GM23338 (cell line): Measurements from ENCODE around the gene CDCA4. TPM values are rescaled to one million over a fixed set of nuclear protein-coding genes. Genes with fewer than 3 reads are reported as not detected.
A peak's percentile ranks its signal among the peaks of the same experiment; 100 is the strongest.

Source experiments
- ATAC-seq: fragments of 200-7000 bp; cut with Tn5 transposase; 3 replicates; pipeline ENCODE4 v1.9.1; 2020
- DNase-seq: peaks from one replicate; pipeline ENCODE4 v3.0.0-alpha.2; 2015; ENCODE audit warnings: low spot score
- H2AFZ ChIP-seq: fragments of 200-600 bp; sonication (generic); 2 replicates; pipeline ENCODE4 v1.8.0; 2016; ENCODE audit warnings: antibody characterized with exemption, mild to moderate bottlenecking, moderate library complexity
- H3F3A ChIP-seq: fragments of 200-600 bp; sonication (generic); replicated peaks from 2 replicates; pipeline ENCODE4 v1.8.0; 2017; ENCODE audit warnings: antibody characterized with exemption, mixed run types, low read depth
- H3K27ac ChIP-seq: fragments of 200-600 bp; sonication (generic); 2 replicates; pipeline ENCODE4 v1.6.1; 2016; ENCODE audit warnings: low read depth
- H3K27me3 ChIP-seq: fragments of 200-600 bp; sonication (generic); 2 replicates; pipeline ENCODE4 v1.8.0; 2016; ENCODE audit warnings: mild to moderate bottlenecking, mixed run types, moderate library complexity; ENCODE audit not compliant: insufficient read depth
- H3K36me3 ChIP-seq: fragments of 200-600 bp; sonication (generic); 2 replicates; pipeline ENCODE4 v1.8.0; 2016; ENCODE audit warnings: mild to moderate bottlenecking; ENCODE audit not compliant: insufficient read depth
- H3K4me1 ChIP-seq: fragments of 200-600 bp; sonication (generic); 2 replicates; pipeline ENCODE4 v1.8.0; 2016; ENCODE audit warnings: mild to moderate bottlenecking, moderate library complexity; ENCODE audit not compliant: insufficient read depth
- H3K4me2 ChIP-seq: fragments of 200-600 bp; sonication (generic); 2 replicates; pipeline ENCODE4 v1.7.1; 2017; ENCODE audit warnings: mixed run types
- H3K4me3 ChIP-seq: fragments of 200-600 bp; sonication (generic); 2 replicates; pipeline ENCODE4 v1.6.1; 2016; ENCODE audit warnings: mixed run types
- H3K79me2 ChIP-seq: fragments of 200-600 bp; sonication (generic); replicated peaks from 2 replicates; pipeline ENCODE4 v1.8.0; 2017; ENCODE audit warnings: mild to moderate bottlenecking; ENCODE audit not compliant: insufficient read depth
- H3K9me2 ChIP-seq: fragments of 200-600 bp; sonication (generic); 2 replicates; pipeline ENCODE4 v1.8.0; 2017; ENCODE audit not compliant: insufficient read depth
- H4K20me1 ChIP-seq: fragments of 200-600 bp; sonication (generic); replicated peaks from 2 replicates; pipeline ENCODE4 v1.8.0; 2017; ENCODE audit warnings: mild to moderate bottlenecking; ENCODE audit not compliant: insufficient read depth
- H3K27ac Mint-ChIP-seq: 2 replicates; pipeline ENCODE4 v1.8.0; 2020; ENCODE audit warnings: inconsistent platforms, mild to moderate bottlenecking, moderate library complexity, mixed read lengths
- H3K27me3 Mint-ChIP-seq: 3 replicates; pipeline ENCODE4 v1.8.0; 2022; ENCODE audit warnings: low read depth, mild to moderate bottlenecking, moderate library complexity, mixed read lengths, inconsistent platforms; ENCODE audit not compliant: insufficient read depth, poor library complexity
- H3K36me3 Mint-ChIP-seq: 3 replicates; pipeline ENCODE4 v1.8.0; 2021; ENCODE audit warnings: low read depth, mild to moderate bottlenecking, inconsistent platforms, moderate library complexity, mixed read lengths
- H3K4me1 Mint-ChIP-seq: 3 replicates; pipeline ENCODE4 v1.8.0; 2020; ENCODE audit warnings: mild to moderate bottlenecking, inconsistent platforms, mixed read lengths
- H3K4me3 Mint-ChIP-seq: 3 replicates; pipeline ENCODE4 v1.8.0; 2021; ENCODE audit warnings: moderate library complexity, mild to moderate bottlenecking, inconsistent platforms, mixed read lengths
- H3K9me3 Mint-ChIP-seq: 3 replicates; pipeline ENCODE4 v1.8.0; 2020; ENCODE audit warnings: moderate library complexity, mild to moderate bottlenecking, inconsistent platforms, mixed read lengths
- EZH2 ChIP-seq: fragments of 200-600 bp; sonication (generic); IDR thresholded peaks from one replicate; pipeline ENCODE4 v1.8.0; 2017; ENCODE audit warnings: antibody characterized with exemption, mild to moderate bottlenecking, low read depth; ENCODE audit not compliant: unreplicated experiment
- EZH2phosphoT487 ChIP-seq: fragments of 200-600 bp; sonication (generic); IDR thresholded peaks from one replicate; pipeline ENCODE4 v1.8.1; 2018; ENCODE audit warnings: antibody characterized with exemption; ENCODE audit not compliant: unreplicated experiment
- JUNB ChIP-seq: IDR thresholded peaks from one replicate; pipeline ENCODE4 v1.6.1; 2016; ENCODE audit warnings: antibody characterized with exemption; ENCODE audit not compliant: unreplicated experiment
- NANOG ChIP-seq: IDR thresholded peaks from 2 replicates; pipeline ENCODE4 v1.6.1; 2016; ENCODE audit warnings: antibody characterized with exemption, borderline replicate concordance
- POLR2AphosphoS5 ChIP-seq: IDR thresholded peaks from 2 replicates; pipeline ENCODE4 v1.6.1; 2016; ENCODE audit warnings: antibody characterized with exemption, low read depth
- ZNF114 ChIP-seq: fragments of 250-450 bp; sonication (Bioruptor Pico); IDR thresholded peaks from 2 replicates; pipeline ENCODE4 v1.5.0; 2020; ENCODE audit warnings: mild to moderate bottlenecking, moderate library complexity
- ZNF462 ChIP-seq: fragments of 250-450 bp; sonication (Bioruptor Pico); IDR thresholded peaks from 2 replicates; pipeline ENCODE4 v1.5.0; 2020; ENCODE audit warnings: mild to moderate bottlenecking, moderate library complexity
- polyA plus RNA-seq: library from polyadenylated mRNA; unstranded; fragments of >200 nt; fragmentation: Nextera tagmentation; extraction: Ambion mirVana; gene quantifications from 2 replicates; pipeline ENCODE4 v1.2.1, GENCODE V29; 2016
- total RNA-seq: library from RNA; depleted of rRNA; stranded (reverse); fragments of >200 nt; shearing (Covaris generic); gene quantifications from 2 replicates; pipeline ENCODE4 v1.2.3, GENCODE V29; 2014

CDCA4 gene
- total and polyA plus RNA-seq, 2 experiments from 2014 or later: 32.6 to 70.7 TPM

DNA sequence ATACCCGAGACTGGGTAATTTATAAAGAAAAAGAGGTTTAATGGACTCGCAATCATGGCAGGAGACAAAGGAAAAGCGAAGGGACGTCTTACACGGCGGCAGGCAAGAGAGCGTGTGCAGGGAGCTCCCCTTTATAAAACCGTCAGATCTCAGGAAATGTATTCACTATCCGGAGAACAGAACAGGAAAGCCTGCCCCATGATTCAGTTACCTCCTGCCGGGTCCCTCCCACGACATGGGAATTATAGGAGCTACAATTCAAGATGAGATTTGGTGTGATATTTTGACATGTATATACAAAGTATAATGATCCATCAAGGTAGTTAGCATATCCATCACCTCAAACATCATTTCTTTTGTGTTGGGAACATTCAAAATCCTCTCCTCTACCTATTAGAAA lies 2.3 kb upstream of the CDCA4 start:
- no peaks in the 10 kb centered on the region for H3K9me2 ChIP-seq
- no peak overlapping the region for H3K4me2 ChIP-seq
- Mint-ChIP-seq H3K4me3 (peak overlapping the region; percentile 96; the same call in 1 of the 3 replicates), H3K9me3 (no peaks in the 10 kb centered on the region), H3K27ac (no peak overlapping the region), H3K36me3 (peaks cover 13% of the 10 kb centered on the region), H3K4me1 (peaks cover 35% of the 10 kb centered on the region), H3K27me3 (peaks cover 18% of the 10 kb centered on the region)
- H3K36me3 ChIP-seq: no peaks in the 10 kb centered on the region
- DNase-seq: no peak
- no peaks in the 10 kb centered on the region for H3K27me3 ChIP-seq
- no peak for TF ChIP-seq EZH2phosphoT487
- no peak for TF ChIP-seq NANOG
- no peak for TF ChIP-seq JUNB
- no peak for TF ChIP-seq POLR2AphosphoS5
- TF ChIP-seq ZNF114 (CRISPR knock-in tag): no peak
- no peak for TF ChIP-seq EZH2
- no peak for TF ChIP-seq ZNF462
- H4K20me1 ChIP-seq: peaks cover 24% of the 10 kb centered on the region
- H2AFZ ChIP-seq: no peak overlapping the region
- peaks cover 5% of the 10 kb centered on the region; the same call in 1 of the 2 replicates for H3F3A ChIP-seq
- ATAC-seq: no peak
- no peak overlapping the region for H3K27ac ChIP-seq
- peaks cover 40% of the 10 kb centered on the region for H3K79me2 ChIP-seq
- no peak overlapping the region for H3K4me3 ChIP-seq
- peaks cover 19% of the 10 kb centered on the region for H3K4me1 ChIP-seq

GRCh38 chr14:105022276-105022670 lies 1.4 kb upstream of the CDCA4 start:
- Mint-ChIP-seq H3K9me3 (no peaks in the 10 kb centered on the region), H3K4me3 (peak overlapping the region; percentile 96), H3K27me3 (peaks cover 18% of the 10 kb centered on the region), H3K4me1 (peaks cover 42% of the 10 kb centered on the region), H3K27ac (no peak overlapping the region), H3K36me3 (peaks cover 17% of the 10 kb centered on the region)
- Histone ChIP-seq H3K9me2 (no peaks in the 10 kb centered on the region), H3K79me2 (peaks cover 48% of the 10 kb centered on the region), H3K4me1 (peaks cover 20% of the 10 kb centered on the region), H3K4me3 (peak overlapping the region; percentile 98), H3K36me3 (no peaks in the 10 kb centered on the region), H2AFZ (no peak overlapping the region), H4K20me1 (peaks cover 31% of the 10 kb centered on the region), H3F3A (peaks cover 5% of the 10 kb centered on the region; the same call in 1 of the 2 replicates), H3K27me3 (no peaks in the 10 kb centered on the region), H3K4me2 (peak overlapping the region; percentile 97), H3K27ac (no peak overlapping the region)
- ATAC-seq (no peak), DNase-seq (no peak)
- TF ChIP-seq ZNF114 (CRISPR knock-in tag) (no peak), ZNF462 (no peak)
